SK-N-SH (cell line): ENCODE measurements around the gene RAC2. TPM values are rescaled to one million over a fixed set of nuclear protein-coding genes. Genes with fewer than 3 reads are reported as not detected.

ENCODE experiments used
- CTCF ChIA-PET: fragments of 300-600, 350-600 bp; formaldehyde crosslinking; extraction: SDS; loops from one replicate; lab custom pipeline; 2021; lab: Yijun Ruan, JAX
- POLR2A ChIA-PET: fragments of 350-600 bp; sonication (Branson Sonifier 250); formaldehyde crosslinking; extraction: SDS; loops from one replicate; lab custom pipeline; 2020; ENCODE audit warnings: antibody characterized with exemption, inconsistent platforms; lab: Yijun Ruan, JAX
- DNase-seq: peaks from one replicate; pipeline ENCODE4 v3.0.0; 2012
- H2AFZ ChIP-seq: fragments of 200-600 bp; sonication (generic); 2 replicates; pipeline ENCODE4 v1.8.1; 2016; ENCODE audit warnings: antibody characterized with exemption, mild to moderate bottlenecking, low read depth
- H3F3A ChIP-seq: fragments of 200-600 bp; sonication (generic); replicated peaks from 2 replicates; pipeline ENCODE3; 2016; ENCODE audit warnings: antibody characterized with exemption, mild to moderate bottlenecking; ENCODE audit not compliant: insufficient read depth
- H3K27ac ChIP-seq, 2 experiments: fragments of 200-500 bp in 1 of 2; fragments of 200-600 bp in 1 of 2; sonication (Bioruptor generic) in 1 of 2; sonication (generic), shearing (Covaris generic) in 1 of 2; 2 replicates each; pipeline versions ENCODE4 v1.5.1 to v1.6.1; 2014 to 2016; ENCODE audit warnings: low read depth in 2 of 2, inconsistent platforms in 1 of 2, low read length in 1 of 2, mild to moderate bottlenecking in 1 of 2, mixed read lengths in 1 of 2
- H3K27me3 ChIP-seq: fragments of 200-600 bp; sonication (generic), shearing (Covaris generic); 2 replicates; pipeline ENCODE4 v1.6.1; 2016; ENCODE audit warnings: mixed run types; ENCODE audit not compliant: insufficient read depth
- H3K36me3 ChIP-seq, 2 experiments: fragments of 200-500 bp in 1 of 2; fragments of 200-600 bp in 1 of 2; sonication (Bioruptor generic) in 1 of 2; sonication (generic) in 1 of 2; replicated peaks in 1 of 2; 2 replicates each; pipeline versions ENCODE3 to v1.5.1; 2014 to 2016; ENCODE audit warnings: low read length in 1 of 2, mild to moderate bottlenecking in 1 of 2; ENCODE audit not compliant: insufficient read depth in 2 of 2, control insufficient read depth in 1 of 2
- H3K4me1 ChIP-seq, 2 experiments: fragments of 200-500 bp in 1 of 2; fragments of 200-600 bp in 1 of 2; sonication (Bioruptor generic) in 1 of 2; sonication (generic), shearing (Covaris generic) in 1 of 2; 2 replicates each; pipeline versions ENCODE4 v1.5.1 to v1.6.1; 2014 to 2016; ENCODE audit warnings: low read depth in 1 of 2, low read length in 1 of 2, mixed run types in 1 of 2; ENCODE audit not compliant: insufficient read depth in 2 of 2, control insufficient read depth in 1 of 2
- H3K4me2 ChIP-seq: fragments of 200-600 bp; sonication (generic), shearing (Covaris generic); 2 replicates; pipeline ENCODE4 v1.6.1; 2017; ENCODE audit warnings: mixed run types
- H3K4me3 ChIP-seq, 2 experiments: fragments of 200-500 bp in 1 of 2; fragments of 200-600 bp in 1 of 2; sonication (Bioruptor generic) in 1 of 2; sonication (generic), shearing (Covaris generic) in 1 of 2; 2 replicates each; pipeline versions ENCODE4 v1.5.1 to v1.8.1; 2014 to 2016; ENCODE audit warnings: low read depth in 2 of 2, inconsistent platforms in 1 of 2, low read length in 1 of 2, mild to moderate bottlenecking in 1 of 2, mixed read lengths in 1 of 2, moderate library complexity in 1 of 2
- H3K79me2 ChIP-seq: fragments of 200-600 bp; sonication (generic); 2 replicates; pipeline ENCODE4 v1.8.1; 2017; ENCODE audit warnings: mild to moderate bottlenecking; ENCODE audit not compliant: insufficient read depth
- H3K9ac ChIP-seq: fragments of 200-600 bp; sonication (generic); 2 replicates; pipeline ENCODE4 v1.6.1; 2017; ENCODE audit warnings: mixed run types
- H3K9me2 ChIP-seq: fragments of 200-600 bp; sonication (generic); 2 replicates; pipeline ENCODE4 v1.6.1; 2017; ENCODE audit warnings: mixed run types
- H3K9me3 ChIP-seq: fragments of 200-600 bp; sonication (generic); 2 replicates; pipeline ENCODE4 v1.6.1; 2017; ENCODE audit warnings: mixed run types, mild to moderate bottlenecking, moderate library complexity
- H4K20me1 ChIP-seq: fragments of 200-600 bp; sonication (generic); 2 replicates; pipeline ENCODE4 v1.6.1; 2017; ENCODE audit warnings: mild to moderate bottlenecking, mixed run types; ENCODE audit not compliant: insufficient read depth
- EZH2phosphoT487 ChIP-seq: fragments of 200-600 bp; sonication (generic); IDR thresholded peaks from 2 replicates; pipeline ENCODE4 v1.6.1; 2017; ENCODE audit warnings: low read depth, mixed run types, mild to moderate bottlenecking, antibody characterized with exemption, moderate library complexity, borderline replicate concordance
- FOSL2 ChIP-seq: IDR thresholded peaks from 2 replicates; pipeline ENCODE4 v1.4.0; 2012; ENCODE audit warnings: low read depth, mild to moderate bottlenecking, moderate library complexity, borderline replicate concordance
- IRF3 ChIP-seq: fragments of 150-350 bp; IDR thresholded peaks from 2 replicates; pipeline ENCODE4 v1.6.1; 2016; ENCODE audit warnings: mild to moderate bottlenecking, low read depth, low read length
- MXI1 ChIP-seq: IDR thresholded peaks from 2 replicates; pipeline ENCODE4 v1.6.1; 2012; ENCODE audit warnings: mild to moderate bottlenecking, low read depth, low read length, improper control_type of control experiment
- NRF1 ChIP-seq: IDR thresholded peaks from 2 replicates; pipeline ENCODE4 v1.6.1; 2012; ENCODE audit warnings: low read depth, mild to moderate bottlenecking, low read length
- RCOR1 ChIP-seq: fragments of 150-350 bp; IDR thresholded peaks from 2 replicates; pipeline ENCODE4 v1.6.1; 2017; ENCODE audit warnings: antibody characterized with exemption, low read length
- TCF12 ChIP-seq: IDR thresholded peaks from 2 replicates; pipeline ENCODE4 v1.4.0; 2012
- TEAD4 ChIP-seq: IDR thresholded peaks from 2 replicates; pipeline ENCODE4 v1.4.0; 2012; ENCODE audit warnings: mild to moderate bottlenecking, borderline replicate concordance; ENCODE audit not compliant: insufficient read depth
- USF1 ChIP-seq: IDR thresholded peaks from 2 replicates; pipeline ENCODE4 v1.4.0; 2012; ENCODE audit warnings: low read depth, borderline replicate concordance
- YY1 ChIP-seq: IDR thresholded peaks from 2 replicates; pipeline ENCODE4 v1.4.0; 2012; ENCODE audit warnings: low read depth, mild to moderate bottlenecking
- WGBS: methylation state at CpG from one replicate; pipeline ENCODE4 v1.1.6; 2017; ENCODE audit warnings: low lambda C conversion rate; 5-methylcytosine and 5-hydroxymethylcytosine counted together
- polyA plus RNA-seq, 3 experiments: library from polyadenylated mRNA; depleted of rRNA; stranded (reverse); fragments of >200 nt; gene quantifications; 2 replicates each; pipeline ENCODE4 v1.2.3, GENCODE V29; 2012

Gene RAC2
- polyA plus RNA-seq, 1 of the 3 experiments (the other 2 are of a cell fraction) = 29.9 TPM

DNA sequence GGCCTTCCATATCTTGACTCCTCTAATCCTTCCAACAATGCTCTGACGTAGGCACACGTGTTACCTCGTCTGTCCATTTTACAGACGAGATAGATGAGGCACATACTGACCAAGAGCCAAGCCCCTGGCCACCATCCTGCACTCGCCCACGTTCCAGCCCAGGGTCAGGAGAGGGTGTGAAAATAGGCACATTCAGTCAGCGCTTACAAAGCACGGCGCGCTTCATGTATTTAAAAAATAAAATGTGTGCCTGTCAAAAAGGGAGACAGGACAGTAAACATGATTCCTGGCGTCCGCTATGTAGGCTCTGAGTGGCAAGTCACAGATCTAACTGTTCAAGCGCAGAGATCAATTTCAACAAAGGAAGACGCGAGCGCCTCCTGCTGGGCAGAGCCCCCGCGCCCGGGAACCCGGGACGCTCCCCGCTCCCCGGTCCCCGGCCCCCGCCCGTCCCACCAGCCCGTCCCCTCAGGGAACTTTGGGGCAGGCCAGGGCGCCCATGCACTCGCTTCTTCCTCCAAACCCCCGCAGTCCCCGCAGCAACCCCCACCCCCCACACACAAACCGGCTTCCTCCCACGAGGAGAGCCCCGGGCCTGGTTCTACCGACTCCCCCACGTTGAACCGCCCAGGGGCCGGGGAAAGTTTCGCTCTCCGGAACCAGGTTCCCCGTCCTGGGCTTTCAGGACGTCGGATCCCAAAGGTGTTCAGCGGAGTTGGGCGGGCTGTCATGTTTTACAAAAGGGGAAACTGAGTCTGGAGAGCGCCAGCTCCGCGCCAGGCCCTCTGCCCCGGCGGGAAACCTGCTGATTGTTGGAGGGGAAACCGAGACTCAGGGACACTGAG, 45.6 kb downstream of the RAC2 start (continued):
- TF ChIP-seq IRF3 (no peak), NRF1 (no peak)
- TF ChIP-seq, all 33 proteins: peak for 4

- peak overlapping the region in 1 of 2 experiments; percentile 72; a peak in 1 of 4 replicates for H3K4me3 ChIP-seq
- peaks cover 19 to 28% of the 10 kb centered on the region in 2 experiments for H3K4me1 ChIP-seq
- POLR2A ChIA-PET = interaction anchor here (1.1 to 1.2 kb wide), 2 partner anchors 10 to 20 kb away, joined by 3 to 4 read pairs; partner anchors contain the start of gene C1QTNF6
- TF ChIP-seq USF1 = peak; percentile 31; the same call in 1 of the 2 replicates
- 0 out of 2 replicates have a peak, but pooled peaks have one; percentile 3 for TF ChIP-seq TCF12
- TF ChIP-seq FOSL2 = peak; percentile 22; the same call in 1 of the 2 replicates
- TF ChIP-seq YY1 = no peak
- TF ChIP-seq RCOR1 = 0 out of 2 replicates have a peak, but pooled peaks have one; percentile 5
- TF ChIP-seq EZH2phosphoT487 = no peak
- no peak for TF ChIP-seq TEAD4
- no peak for TF ChIP-seq MXI1
- no peak for TF ChIP-seq IRF3
- H3K9me2 ChIP-seq = no peaks in the 10 kb centered on the region
- DNase-seq = no peak
- no peaks in the 10 kb centered on the region; the same call in 1 of the 2 replicates for H3K79me2 ChIP-seq
- no peaks in the 10 kb centered on the region for H3K36me3 ChIP-seq
- H3F3A ChIP-seq = peaks cover 25% of the 10 kb centered on the region
- H3K9ac ChIP-seq = no peak overlapping the region
- H4K20me1 ChIP-seq = no peaks in the 10 kb centered on the region
- WGBS = 37% methylated on average over 5 of the region's 12 CpGs
- H3K27me3 ChIP-seq = no peaks in the 10 kb centered on the region
- CTCF ChIA-PET = interaction anchor here (0.8 to 7.7 kb wide), 21 partner anchors 12 to 416 kb away, joined by 3 to 190 read pairs (median 4); partner anchors contain the start of genes C1QTNF6, KCTD17 and SSTR3
- no peak overlapping the region for H2AFZ ChIP-seq
- peak overlapping the region; percentile 94 for H3K4me2 ChIP-seq
- no peaks in the 10 kb centered on the region for H3K9me3 ChIP-seq
- H3K27ac ChIP-seq = peak overlapping the region; percentile 51 to 79
Observed at GRCh38 chr22:37197451-37198257, 46.4 kb downstream of the RAC2 start.
